HG03565 (cell line): ENCODE measurements around the gene SLC25A27.

Experiments used
- ATAC-seq: cut with Tn5 transposase; IDR thresholded peaks from one replicate; pipeline ENCODE4 v1.9.1; 2021; ENCODE audit warnings: mild to moderate bottlenecking, moderate library complexity; ENCODE audit not compliant: unreplicated experiment

SLC25A27 gene

GRCh38 chr6:46648869-46649492 lies 3.8 kb upstream of the SLC25A27 start:
- no peak for ATAC-seq

DNA sequence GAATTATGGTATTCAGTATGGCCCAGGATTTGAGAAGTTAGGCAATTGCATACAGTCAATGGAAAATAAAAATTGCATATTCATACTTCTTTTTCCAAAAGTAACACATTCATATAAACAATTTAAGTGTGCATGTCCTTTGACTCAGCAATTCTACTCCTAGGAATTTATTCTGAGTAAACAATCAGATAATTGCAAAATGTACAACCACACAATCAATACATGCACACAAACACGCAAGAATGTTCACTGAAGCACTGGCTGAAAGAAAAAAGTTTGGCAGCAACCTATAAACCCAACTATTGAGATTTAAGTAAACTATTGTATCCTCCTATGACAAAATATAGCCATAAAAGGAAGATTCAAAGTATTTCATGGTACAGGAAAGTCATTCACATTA lies 1.8 kb upstream of the SLC25A27 start:
- ATAC-seq: no peak

- ATAC-seq: no peak
Measured at GRCh38 chr6:46651816-46652215, 959 bp upstream of the SLC25A27 start.

- ATAC-seq: no peak
Measured at GRCh38 chr6:46652232-46652602, 558 bp upstream of the SLC25A27 start.

GRCh38 chr6:46653439-46654195 lies 842 bp downstream of the SLC25A27 start:
- no peak for ATAC-seq

- ATAC-seq: no peak
Measured at GRCh38 chr6:46655803-46656202, 3.0 kb downstream of the SLC25A27 start.

- ATAC-seq: no peak
Measured at GRCh38 chr6:46657642-46658041, 4.9 kb downstream of the SLC25A27 start.

DNA sequence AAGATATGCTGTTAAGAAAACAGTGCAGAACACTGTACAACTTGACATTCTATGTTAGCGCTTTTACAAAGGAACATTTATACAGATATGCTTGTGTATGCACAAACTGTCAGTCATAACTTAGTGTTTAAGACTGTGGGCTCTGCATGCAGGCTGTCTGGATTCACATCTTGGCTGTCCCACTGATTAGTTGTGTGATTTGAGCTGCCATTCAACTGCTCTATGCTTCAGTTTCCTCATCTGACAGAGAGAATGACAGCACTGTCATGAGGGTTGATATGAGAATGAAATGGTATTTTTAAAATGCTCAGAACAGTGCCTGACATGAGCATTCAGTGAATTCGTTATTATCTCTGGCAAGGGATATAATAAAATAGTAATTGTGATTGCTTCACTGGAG lies 8.7 kb downstream of the SLC25A27 start:
- ATAC-seq: no peak

DNA sequence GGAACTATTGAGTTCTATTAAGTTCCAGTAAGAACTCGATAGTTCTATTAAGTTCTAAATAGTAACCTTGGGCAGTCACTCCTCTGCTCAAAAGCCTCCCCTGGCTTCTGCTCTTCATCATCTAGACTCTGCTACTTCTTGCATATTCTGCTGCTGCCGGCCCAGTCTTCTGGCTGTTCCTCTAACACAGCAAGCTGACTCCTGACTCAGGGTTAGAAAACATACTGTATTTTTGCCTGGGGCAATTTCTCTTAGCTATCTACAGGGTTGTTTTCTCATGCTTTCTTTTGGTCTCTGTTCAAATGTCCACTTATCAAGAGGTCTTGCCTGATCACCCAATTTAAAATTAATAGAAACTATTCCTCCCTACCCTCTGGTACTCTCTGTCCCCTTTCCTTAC lies 14.6 kb downstream of the SLC25A27 start:
- no peak for ATAC-seq

DNA sequence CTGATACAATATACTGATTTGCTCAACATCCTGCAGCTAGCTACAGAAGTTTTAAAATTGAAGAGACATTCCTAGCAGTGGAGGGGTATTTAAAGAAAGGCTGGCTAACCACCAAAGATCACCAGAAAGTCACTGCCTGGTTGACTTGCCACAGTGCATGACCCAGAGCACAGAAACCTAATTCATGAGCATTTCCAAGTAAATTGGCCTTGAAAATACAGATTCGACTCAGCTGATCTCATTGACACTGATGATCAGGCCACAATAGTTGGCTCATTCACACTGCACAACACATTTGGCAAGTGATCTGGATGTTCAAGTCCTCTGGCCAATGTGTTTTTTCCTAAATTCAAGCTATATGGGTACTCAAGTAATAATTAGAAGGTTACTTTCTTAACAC lies 21.6 kb downstream of the SLC25A27 start:
- ATAC-seq: no peak

DNA sequence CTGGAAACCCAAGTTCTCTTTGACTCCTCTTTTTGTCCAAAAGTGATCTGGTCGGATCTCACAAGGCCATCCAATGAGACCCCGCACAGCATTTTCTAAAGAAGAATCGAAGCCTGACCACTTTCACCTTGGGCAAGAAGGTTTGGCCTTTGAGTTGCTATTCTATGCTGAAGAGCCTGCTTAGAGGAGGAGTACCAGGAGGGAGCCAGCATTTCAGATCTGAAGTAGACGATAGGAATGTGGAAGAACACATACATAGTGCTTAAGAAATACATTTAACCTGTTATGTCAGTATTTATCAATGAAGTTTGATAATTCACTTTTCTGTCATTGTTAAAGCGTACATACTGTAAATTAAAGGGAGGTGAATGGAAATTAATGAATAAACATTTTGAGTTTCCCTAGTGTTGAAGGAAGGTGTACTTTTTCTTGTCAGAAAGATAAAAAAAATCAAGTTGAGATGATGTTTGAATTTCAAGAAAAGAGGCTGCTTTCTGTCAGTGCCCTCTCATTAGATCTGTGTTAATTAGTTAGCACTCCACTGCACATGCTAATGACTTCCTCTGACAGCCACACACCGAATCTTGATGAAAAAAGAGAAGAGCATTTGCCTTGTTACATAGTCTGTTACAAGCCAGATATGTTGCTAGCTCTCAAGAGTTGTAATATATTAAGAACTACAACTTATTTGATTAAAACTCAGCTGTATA lies 24.0 kb downstream of the SLC25A27 start:
- no peak for ATAC-seq

DNA sequence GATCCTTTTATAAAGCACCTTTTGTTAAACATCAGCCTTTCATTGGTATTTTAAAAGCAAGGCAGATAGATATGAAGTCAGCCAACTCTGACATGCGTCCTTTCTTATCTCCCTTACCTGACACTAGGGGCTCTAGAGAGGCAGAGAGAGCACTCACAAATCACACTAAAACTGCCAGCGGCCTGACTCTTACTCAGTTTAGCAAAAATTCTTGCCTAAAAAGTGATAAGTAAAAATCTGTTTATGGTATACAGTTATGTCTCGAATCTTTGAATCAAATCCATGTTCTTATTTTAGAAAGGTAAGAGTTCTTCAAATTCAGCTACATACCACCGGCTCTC lies 24.5 kb downstream of the SLC25A27 start:
- ATAC-seq: no peak

DNA sequence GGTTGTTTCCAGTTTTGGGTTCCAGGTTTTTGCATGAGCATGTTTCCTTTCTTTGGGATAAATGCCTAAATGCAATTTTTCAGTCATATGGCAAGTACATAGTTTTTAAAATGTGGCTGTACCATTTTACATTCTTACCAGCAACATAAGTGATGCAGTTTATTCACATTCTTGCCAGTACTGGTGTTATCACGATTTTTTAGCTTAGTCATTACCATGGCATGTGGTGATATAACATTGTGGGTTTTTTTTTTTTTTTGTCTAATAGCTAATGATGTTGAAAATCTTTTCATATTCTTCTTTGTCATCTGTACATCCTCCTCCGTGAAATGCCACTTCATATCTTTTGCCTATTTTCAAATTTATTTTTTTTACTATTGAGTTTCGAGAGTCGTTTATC lies 32.0 kb downstream of the SLC25A27 start:
- no peak for ATAC-seq

DNA sequence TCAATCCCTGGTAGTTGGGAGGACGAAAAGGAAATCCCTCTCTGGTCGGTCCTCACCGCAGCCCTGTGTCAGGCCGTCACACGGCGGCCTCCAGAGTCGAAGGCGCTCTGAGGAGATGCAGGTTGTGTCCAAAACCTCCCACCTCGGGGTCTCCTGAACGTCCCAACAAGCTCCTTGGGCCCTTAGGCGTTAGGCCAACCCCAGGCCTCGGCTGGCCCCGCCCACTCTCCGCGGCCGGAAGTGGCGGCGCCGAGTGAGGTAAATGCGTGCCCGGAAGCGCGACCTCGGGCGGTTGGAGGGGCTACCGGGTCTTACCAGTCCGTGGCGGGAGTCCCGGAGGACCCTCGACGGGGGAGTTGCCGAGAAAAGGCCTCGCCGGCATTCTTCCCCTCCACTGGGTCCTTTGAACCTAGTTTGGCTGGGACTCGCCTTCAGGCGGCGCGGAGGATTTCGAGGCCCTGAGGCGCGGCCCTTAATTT lies 34.9 kb downstream of the SLC25A27 start, which contains the start of gene TDRD6:
Gene TDRD6 (plus strand): TSS at position 267 of the 479 bp plus-strand sequence. CDS start 244 bp downstream, outside the sequence.
- ATAC-seq: no peak

- ATAC-seq: no peak
Measured at GRCh38 chr6:46688117-46688965, 35.6 kb downstream of the SLC25A27 start.

DNA sequence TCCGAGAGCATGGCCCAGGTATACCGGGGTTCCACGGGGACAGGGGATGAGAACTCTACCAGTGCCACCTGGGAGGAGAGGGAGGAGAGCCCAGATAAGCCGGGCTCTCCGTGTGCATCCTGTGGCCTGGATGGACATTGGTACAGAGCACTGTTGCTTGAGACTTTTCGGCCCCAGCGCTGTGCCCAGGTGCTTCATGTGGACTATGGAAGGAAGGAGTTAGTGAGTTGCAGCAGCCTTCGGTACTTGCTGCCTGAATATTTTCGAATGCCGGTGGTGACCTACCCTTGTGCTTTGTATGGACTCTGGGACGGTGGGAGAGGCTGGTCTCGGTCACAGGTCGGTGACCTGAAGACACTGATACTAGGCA lies 36.2 kb downstream of the SLC25A27 start:
- ATAC-seq: no peak

DNA sequence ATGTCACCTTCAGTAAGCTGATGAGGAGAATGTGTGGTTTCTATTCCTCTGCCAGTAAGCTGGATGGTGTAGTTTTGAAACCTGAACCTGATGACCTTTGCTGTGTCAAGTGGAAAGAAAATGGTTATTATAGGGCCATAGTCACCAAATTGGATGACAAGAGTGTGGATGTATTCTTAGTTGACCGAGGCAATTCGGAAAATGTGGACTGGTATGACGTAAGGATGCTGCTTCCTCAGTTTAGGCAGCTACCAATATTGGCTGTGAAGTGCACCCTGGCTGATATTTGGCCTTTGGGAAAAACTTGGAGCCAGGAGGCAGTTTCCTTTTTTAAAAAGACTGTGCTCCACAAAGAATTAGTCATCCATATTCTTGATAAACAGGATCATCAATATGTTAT lies 36.9 kb downstream of the SLC25A27 start:
- no peak for ATAC-seq

GRCh38 chr6:46690141-46690755 lies 37.5 kb downstream of the SLC25A27 start:
- ATAC-seq: no peak

DNA sequence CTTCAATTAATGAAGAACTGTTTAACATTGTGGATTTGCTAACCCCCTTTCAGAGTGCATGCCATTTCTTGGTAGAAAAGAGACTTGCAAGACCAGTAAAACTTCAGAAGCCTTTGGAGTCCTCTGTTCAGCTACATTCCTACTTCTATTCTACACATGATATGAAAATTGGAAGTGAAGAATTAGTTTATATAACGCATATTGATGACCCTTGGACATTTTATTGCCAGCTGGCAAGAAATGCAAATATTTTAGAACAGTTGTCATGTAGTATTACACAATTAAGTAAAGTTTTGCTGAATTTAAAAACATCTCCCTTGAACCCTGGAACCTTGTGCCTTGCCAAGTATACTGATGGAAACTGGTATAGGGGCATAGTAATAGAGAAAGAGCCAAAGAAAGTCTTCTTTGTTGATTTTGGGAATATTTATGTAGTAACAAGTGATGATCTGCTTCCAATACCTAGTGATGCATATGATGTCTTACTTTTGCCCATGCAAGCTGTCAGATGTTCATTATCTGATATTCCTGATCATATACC lies 38.2 kb downstream of the SLC25A27 start:
- ATAC-seq: no peak

DNA sequence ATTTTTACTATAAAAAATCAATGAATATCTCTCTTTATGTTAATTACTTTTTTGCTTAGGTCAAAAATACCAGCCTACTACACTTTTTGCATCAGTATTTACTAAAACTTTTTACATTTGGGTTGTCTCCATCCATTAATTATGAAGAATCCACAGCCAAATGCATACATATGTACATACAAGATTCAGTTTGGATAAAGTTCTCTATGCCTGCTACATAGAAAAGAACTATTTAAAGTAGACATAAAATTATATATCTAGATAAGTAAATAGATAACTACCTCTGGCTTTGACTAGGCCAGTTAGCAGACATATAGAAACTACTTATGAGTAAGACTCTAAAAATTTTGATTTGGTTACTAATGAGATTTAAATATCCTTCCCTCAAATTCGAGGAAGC lies 47.2 kb downstream of the SLC25A27 start:
- no peak for ATAC-seq
